Esophagus squamous epithelium (tissue), 4 donors: ENCODE data around the gene TSG101.

Source experiments
- POLR2A ChIP-seq, 4 donors: fragments of 450-650 bp; IDR thresholded peaks; one replicate each; pipeline ENCODE4 v1.6.1; 2017; ENCODE audit warnings: antibody characterized with exemption in 4 of 4, mild to moderate bottlenecking in 4 of 4, moderate library complexity in 3 of 4
- TF ChIP-seq, protein P1 (sequence below), 6 experiments: fragments of 450-650 bp in 4 of 6; fragments of 200-600 bp in 2 of 6; sonication (generic) in 2 of 6; IDR thresholded peaks; one replicate each; pipeline ENCODE4 v1.5.1; 2016 to 2019; ENCODE audit warnings: antibody characterized with exemption in 6 of 6, mild to moderate bottlenecking in 4 of 6, moderate library complexity in 4 of 6

DNA sequence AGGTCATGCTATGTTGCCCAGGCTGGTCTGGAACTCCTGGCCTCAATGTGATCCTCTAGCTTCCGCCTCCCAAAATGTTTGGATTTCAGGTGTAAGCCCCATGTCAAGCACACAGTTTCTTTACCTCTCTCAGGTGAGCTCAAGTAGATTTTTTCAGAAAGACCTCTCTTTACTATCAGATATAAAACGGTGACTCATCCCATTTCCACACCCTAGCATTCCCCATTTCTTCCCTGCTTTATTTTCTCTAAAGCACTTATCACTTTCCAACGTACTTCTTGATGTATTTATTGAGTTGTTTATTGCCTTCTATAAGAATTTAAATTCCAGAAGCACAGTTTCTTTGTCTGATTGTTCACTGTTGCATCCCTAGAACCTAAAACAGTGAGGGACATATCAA, 3.7 kb downstream of the TSG101 start:
- TF ChIP-seq, protein P1, sequence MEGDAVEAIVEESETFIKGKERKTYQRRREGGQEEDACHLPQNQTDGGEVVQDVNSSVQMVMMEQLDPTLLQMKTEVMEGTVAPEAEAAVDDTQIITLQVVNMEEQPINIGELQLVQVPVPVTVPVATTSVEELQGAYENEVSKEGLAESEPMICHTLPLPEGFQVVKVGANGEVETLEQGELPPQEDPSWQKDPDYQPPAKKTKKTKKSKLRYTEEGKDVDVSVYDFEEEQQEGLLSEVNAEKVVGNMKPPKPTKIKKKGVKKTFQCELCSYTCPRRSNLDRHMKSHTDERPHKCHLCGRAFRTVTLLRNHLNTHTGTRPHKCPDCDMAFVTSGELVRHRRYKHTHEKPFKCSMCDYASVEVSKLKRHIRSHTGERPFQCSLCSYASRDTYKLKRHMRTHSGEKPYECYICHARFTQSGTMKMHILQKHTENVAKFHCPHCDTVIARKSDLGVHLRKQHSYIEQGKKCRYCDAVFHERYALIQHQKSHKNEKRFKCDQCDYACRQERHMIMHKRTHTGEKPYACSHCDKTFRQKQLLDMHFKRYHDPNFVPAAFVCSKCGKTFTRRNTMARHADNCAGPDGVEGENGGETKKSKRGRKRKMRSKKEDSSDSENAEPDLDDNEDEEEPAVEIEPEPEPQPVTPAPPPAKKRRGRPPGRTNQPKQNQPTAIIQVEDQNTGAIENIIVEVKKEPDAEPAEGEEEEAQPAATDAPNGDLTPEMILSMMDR (IDR thresholded peaks at IDR 0.05) = no peak
- no peak for TF ChIP-seq POLR2A (IDR thresholded peaks at IDR 0.05)
